ENCODE results near the gene OR8A1.

The OR8A1 gene

GRCh38 chr11:124605719-124606118 is 35.9 kb downstream of the OR8A1 start:
- DNase-seq (ENCODE audit: insufficient read length, low spot score) (no peak), FAIRE-seq (no peak)
- TF ChIP-seq, protein P1, sequence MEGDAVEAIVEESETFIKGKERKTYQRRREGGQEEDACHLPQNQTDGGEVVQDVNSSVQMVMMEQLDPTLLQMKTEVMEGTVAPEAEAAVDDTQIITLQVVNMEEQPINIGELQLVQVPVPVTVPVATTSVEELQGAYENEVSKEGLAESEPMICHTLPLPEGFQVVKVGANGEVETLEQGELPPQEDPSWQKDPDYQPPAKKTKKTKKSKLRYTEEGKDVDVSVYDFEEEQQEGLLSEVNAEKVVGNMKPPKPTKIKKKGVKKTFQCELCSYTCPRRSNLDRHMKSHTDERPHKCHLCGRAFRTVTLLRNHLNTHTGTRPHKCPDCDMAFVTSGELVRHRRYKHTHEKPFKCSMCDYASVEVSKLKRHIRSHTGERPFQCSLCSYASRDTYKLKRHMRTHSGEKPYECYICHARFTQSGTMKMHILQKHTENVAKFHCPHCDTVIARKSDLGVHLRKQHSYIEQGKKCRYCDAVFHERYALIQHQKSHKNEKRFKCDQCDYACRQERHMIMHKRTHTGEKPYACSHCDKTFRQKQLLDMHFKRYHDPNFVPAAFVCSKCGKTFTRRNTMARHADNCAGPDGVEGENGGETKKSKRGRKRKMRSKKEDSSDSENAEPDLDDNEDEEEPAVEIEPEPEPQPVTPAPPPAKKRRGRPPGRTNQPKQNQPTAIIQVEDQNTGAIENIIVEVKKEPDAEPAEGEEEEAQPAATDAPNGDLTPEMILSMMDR (IDR thresholded peaks at IDR 0.05; ENCODE audit: insufficient read depth, missing control alignments), result no peak

DNA sequence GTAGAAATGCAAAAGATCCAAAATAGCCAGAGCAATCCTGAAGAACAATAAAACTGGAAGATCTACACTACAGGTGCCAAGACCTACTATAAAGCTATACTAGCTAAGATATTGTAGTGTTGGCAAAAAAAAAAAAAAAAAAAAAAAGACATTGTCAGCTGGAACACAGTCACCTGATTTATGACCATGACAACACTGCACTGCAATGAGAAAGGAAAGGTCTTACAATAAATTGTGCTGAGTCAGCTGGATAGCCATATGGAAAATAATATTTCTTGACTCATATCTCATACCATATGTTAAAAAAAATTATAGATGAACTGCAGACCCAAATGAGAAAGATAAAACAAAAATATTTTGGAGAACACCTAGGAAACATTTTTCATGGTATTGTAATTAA is 38.4 kb downstream of the OR8A1 start:
- no peak for DNase-seq (ENCODE audit: insufficient read length, low spot score)
- TF ChIP-seq, protein P1 (IDR thresholded peaks at IDR 0.05; ENCODE audit: insufficient read depth, missing control alignments), result no peak
- FAIRE-seq, result no peak

- no peak for DNase-seq (ENCODE audit: insufficient read length, low spot score)
- TF ChIP-seq, protein P1 (IDR thresholded peaks at IDR 0.05; ENCODE audit: insufficient read depth, missing control alignments), result no peak
Measured at GRCh38 chr11:124610295-124610694, 40.5 kb downstream of the OR8A1 start.

DNA sequence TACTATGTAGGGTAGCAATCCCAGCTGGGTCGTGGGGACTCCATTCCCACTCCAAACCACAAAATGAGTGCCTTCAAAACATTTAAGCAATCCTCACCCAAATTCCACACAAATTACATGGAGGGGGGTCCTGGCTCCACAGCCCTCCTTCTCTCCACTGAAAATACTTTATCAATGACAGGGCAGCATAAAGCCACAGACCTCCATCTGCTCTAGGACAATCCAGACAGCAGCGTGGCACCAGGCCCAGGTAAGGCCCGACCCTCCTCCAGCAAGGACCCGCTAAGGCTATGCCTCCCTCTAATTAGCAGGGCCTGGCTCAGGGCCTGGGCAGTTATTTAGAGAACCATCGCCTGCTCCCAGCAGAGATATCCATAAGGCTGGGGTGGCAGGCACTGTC is 41.3 kb downstream of the OR8A1 start, which contains the start of gene PANX3:
Gene PANX3, plus strand, starts transcription at position 365 of the 400 bp plus-strand sequence. CDS start 129 bp downstream, outside the sequence.
- no peak for DNase-seq (ENCODE audit: insufficient read length, low spot score)
- TF ChIP-seq, protein P1 (IDR thresholded peaks at IDR 0.05; ENCODE audit: insufficient read depth, missing control alignments), result no peak
- FAIRE-seq, result no peak

More at GRCh38 chr11:124610295-124610694, 40.5 kb downstream of the OR8A1 start:
- no peak for FAIRE-seq

- DNase-seq (ENCODE audit: insufficient read length, low spot score), result no peak
- FAIRE-seq, result no peak
- TF ChIP-seq, protein P1 (IDR thresholded peaks at IDR 0.05; ENCODE audit: insufficient read depth, missing control alignments), result no peak
Measured at GRCh38 chr11:124612045-124612444, 42.2 kb downstream of the OR8A1 start.

GRCh38 chr11:124612567-124613246 is 42.9 kb downstream of the OR8A1 start:
- DNase-seq (ENCODE audit: insufficient read length, low spot score) (no peak), FAIRE-seq (no peak)
- TF ChIP-seq, protein P1 (IDR thresholded peaks at IDR 0.05; ENCODE audit: insufficient read depth, missing control alignments), result no peak

DNA sequence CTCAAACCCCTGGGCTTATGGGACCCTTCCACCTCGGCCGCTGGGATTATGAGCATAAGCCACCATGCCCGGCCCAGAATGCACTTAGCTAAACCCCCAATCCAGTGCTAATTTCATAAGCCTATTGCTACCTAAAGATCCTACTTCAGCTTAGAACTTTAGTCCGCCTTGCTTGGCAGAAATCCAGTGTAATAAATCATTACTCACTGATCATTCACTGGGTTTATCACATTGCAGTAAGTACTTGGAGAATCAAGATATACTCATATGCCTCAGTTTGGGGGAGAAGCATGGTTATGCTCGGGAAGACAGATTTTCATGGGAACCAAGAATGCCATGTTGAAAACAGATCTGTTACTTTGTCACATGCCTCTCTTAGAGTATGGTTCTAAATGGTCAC is 49.1 kb downstream of the OR8A1 start:
- FAIRE-seq (no peak), DNase-seq (ENCODE audit: insufficient read length, low spot score) (no peak)
- TF ChIP-seq, protein P1 (IDR thresholded peaks at IDR 0.05; ENCODE audit: insufficient read depth, missing control alignments), result no peak
